Posterior cingulate gyrus (tissue), 11 donors: ENCODE results near the gene GAD1.

Experiments used
- DNase-seq, 10 donors: peaks; one replicate each; pipeline versions ENCODE4 v3.0.0 to v3.0.0-alpha.2; 2020 to 2021; ENCODE audit warnings: mixed read lengths in 3 of 10
- intact Hi-C: fragments of 100-400 bp; cut with DNase I; formaldehyde crosslinking; loops from one replicate; pipeline ENCODE4 v1.15.1; 2023

Gene GAD1

GRCh38 chr2:170887496-170887895 is 70.8 kb downstream of the GAD1 start:
- no peak for DNase-seq
- intact Hi-C loops: no loop called here

GRCh38 chr2:170887896-170888295 is 71.2 kb downstream of the GAD1 start:
- intact Hi-C loops: no loop called here
- no peak for DNase-seq

- intact Hi-C loops: no loop called here
These were observed 75.2 kb downstream of the GAD1 start for GRCh38 chr2:170891893-170892292.

DNA sequence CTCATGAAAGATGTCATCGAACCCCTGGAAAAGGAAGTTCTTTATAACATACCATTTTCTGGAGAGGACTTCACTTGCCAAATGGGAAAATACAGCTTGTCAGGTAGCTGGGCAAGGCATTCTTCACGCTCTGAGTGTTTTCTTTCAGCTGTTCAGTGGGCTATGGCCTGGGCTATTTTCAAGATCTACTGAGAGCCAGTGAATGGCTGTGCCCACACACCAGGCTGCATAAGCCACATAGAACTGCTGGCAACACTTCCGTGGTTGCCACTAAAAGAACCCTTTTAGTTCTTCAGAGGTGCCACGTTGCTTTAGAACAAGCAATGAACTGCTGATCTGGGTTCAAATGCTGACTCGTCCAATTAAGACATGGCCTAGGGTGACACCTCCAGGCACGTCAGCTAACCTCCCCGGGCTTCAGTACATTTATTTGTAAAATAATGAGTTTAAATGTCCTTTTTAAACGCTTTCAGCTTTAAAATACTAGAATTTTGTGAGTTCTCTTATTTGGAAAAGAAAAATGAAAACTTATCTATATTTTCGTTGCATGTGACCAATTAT is 75.8 kb downstream of the GAD1 start:
- no peak for DNase-seq
- intact Hi-C loops: no loop called here

More at GRCh38 chr2:170891893-170892292, 75.2 kb downstream of the GAD1 start:
- no peak for DNase-seq

DNA sequence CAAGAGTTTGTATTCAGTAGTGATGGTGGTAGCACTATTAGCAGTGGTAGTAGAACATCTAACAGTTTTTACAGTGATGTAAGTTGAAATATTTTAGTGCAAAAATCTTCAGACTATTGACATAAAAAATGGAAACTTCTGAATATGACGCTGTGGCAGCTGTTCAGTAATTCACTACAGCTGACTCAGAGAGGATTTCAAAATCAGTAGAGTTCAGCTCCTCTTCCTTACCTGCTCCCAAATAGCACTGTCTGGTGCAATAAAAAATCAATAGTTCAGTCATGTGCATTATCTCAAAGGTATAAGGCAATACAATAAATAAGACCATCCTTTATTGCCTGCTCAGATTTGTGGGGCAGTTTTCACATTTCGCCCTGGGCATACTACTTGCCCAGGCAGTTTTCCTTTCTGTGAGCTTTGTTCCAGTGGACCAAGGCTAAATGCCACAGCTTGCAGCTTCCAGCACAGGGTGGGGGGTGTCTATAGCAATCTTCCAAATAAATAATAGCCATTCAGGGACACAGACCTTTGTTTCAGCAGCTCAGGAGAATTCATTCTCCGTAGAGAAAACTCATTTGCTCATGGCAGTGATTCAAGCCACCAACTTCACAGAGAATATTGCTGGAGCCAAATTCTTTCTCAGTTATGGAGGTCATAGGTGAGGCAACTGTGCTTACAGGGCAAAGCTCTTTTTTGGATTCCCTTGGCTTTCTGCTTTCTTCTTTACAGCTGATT is 78.5 kb downstream of the GAD1 start:
- intact Hi-C loops: no loop called here
- no peak for DNase-seq

DNA sequence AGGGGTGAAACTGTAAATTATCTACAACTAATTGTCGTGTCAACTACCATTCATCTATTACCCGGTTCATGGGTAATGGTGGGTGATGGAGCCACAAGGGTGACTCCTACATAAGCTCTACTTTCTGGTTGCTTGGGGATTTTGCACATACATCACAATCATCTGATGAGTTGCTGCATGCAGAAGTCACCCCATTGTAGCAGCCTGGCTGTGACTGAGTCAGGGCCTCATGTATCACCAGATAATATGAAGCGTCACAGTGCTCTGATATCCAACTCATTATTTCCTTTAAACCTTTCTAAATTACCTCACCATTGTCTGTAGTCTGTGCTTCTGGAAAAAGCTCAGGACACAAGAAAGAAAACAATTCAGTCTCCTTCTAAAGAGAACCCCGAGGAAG is 79.9 kb downstream of the GAD1 start:
- intact Hi-C loops: no loop called here
- no peak for DNase-seq

GRCh38 chr2:170897108-170897507 is 80.4 kb downstream of the GAD1 start:
- DNase-seq: no peak
- intact Hi-C loops: no loop called here

- intact Hi-C loops: no loop called here
- no peak for DNase-seq
These were observed 89.2 kb downstream of the GAD1 start for GRCh38 chr2:170905864-170906263.
